Activated gamma-delta T cell (primary cell): ENCODE measurements around the gene FGF22.
A peak's percentile ranks its signal among the peaks of the same experiment; 100 is the strongest.
"Not testable (repeated sequence)": the region's sequence is repeated elsewhere in the genome, so short reads cannot be mapped to it uniquely, and the experiment has no call there.

ENCODE experiments used
- DNase-seq: peaks from one replicate; lab custom pipeline; 2025; lab: John Stamatoyannopoulos, UW

Gene FGF22

GRCh38 chr19:621819-622218 lies 17.9 kb upstream of the FGF22 start:
- DNase-seq = no peak

DNA sequence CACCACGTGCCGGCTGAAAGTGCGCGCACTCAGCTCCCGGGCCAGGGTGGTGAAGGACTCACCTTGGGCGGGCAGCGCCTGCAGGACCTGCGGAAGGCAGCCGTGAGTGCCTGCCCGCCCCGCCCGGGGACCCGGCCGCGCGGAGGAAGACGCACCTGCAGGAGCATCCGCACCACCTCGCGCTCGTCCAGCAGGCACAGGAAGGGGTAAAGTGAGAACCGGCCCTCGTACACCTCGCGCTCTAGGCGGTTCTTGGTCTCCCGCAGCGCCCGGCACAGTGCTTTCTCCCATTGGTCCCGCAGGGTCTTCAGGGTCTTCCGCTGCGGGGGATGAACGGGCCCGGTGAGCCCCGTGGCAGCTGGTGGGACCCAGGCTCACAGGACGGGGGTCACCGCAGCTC lies 17.0 kb upstream of the FGF22 start:
- no peak for DNase-seq

- no peak for DNase-seq
Measured at GRCh38 chr19:623175-623916, 16.3 kb upstream of the FGF22 start.

DNA sequence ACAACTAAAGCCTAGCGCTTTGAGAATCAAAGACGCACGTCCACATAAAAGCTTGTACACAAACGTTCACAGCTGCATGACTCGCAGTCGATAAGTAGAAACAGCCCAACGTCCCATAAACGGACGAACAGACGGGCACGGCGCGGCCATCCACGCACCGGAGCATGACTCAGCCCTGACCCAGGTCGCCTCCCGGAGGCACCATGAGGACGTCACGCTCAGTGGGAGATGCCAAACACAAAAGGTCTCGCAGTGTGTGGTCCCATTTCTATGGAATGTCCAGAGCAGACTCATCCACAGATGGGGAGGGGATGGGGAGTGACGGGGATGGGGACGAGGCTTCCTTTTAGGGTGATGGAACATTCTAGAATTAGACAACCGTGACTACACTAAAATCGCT lies 15.7 kb upstream of the FGF22 start:
- no peak for DNase-seq

DNA sequence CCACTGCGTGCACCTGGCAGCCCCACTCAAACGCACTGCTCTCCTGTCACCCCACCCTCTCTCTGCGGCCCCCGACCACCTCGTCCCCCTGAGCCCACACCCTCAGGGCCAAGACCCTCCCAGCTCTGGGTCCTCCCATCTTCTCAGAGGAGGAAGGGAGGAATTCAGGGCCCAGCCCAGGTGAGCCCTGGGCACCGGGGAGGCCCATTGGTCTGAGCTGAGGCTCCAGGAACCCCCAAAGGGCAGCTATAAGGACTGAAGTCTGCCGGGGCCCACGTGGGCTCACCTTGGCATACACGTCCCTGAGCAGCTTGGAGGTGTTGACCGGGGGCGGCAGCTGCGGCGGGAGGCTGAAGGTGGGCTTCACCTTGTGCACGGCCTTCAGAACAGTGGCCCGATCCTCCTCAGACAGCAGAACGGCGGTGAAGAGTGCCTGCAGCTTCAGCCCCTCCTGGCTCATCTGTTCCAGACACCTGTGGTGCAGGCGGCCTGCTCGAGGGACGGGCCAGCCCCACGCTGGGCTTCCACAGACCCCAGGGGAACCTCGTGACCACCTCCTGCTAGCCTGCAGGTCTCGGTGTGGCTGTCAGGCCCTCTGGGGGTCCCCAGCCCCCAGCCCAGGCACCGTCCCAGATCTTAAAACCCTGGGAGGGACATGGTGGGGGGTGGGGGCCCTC lies 15.1 kb upstream of the FGF22 start:
- no peak for DNase-seq

DNA sequence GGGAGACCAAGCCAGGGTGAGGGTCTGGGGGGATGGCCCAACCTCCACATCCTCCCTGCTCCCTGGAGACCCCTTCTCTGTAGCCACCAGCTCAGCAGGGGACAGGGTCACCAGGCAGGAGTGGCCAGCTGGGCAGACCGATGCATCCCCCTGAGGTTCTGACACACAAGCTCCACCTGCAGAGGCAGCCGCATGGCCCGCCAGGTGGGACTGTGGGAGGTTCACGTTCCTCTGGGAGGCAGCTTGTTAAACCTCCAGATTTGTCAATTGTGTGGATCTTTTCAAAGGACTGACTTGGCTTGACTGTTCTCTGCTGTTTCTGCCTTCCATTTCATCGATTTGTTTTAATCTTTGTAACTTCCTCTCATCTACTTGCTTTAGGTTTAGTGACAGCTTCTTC lies 14.4 kb upstream of the FGF22 start:
- no peak for DNase-seq

- DNase-seq = not testable (repeated sequence)
Measured at GRCh38 chr19:626566-626965, 13.1 kb upstream of the FGF22 start.

- DNase-seq = no peak
Measured at GRCh38 chr19:628168-628567, 11.5 kb upstream of the FGF22 start.

- not testable (repeated sequence) for DNase-seq
Measured at GRCh38 chr19:629515-629914, 10.2 kb upstream of the FGF22 start.

- DNase-seq = no peak
Measured at GRCh38 chr19:629961-630714, 9.5 kb upstream of the FGF22 start.

GRCh38 chr19:632579-633067 lies 7.1 kb upstream of the FGF22 start:
- no peak for DNase-seq

DNA sequence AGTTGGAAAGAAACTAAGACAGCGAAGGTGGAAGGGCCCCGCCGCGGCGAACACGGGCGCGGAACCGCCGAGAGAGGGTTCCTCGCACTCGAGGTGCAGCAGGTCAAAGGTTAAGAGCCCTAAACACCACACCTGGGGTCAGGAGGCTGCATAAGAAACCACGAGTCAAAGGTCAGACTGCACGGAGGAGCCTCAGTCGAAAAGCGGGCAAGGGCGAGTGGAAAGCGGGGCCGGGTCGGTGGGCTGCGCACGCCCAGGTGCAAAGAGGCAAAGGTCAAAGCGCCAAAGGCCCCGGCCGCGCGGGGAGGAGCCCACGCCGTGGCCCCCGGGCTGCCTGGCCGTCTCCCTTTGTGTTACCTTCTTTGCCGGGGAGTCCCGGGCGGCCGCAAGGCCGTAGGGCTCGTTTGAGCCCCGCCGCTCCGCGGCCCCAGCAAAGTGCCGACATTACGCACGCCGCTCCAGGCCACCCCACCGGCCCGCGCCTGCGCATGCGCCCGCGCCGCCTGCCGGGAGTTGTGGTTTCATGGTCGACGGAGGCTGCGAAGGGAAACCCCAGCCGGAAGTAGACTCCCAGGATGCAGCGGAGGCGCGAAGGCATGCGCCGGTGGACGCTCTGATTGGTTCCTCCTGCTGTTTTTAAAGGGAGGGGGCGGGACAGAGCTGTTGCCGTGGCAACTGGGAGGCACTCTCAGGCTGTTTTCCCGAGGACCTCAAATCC lies 6.5 kb upstream of the FGF22 start, which contains the start of gene POLRMT:
Gene POLRMT (minus strand): TSS at position 470 of the 718 bp plus-strand sequence. CDS start 25 bp downstream, at position 445.
- DNase-seq = peak; percentile 91

DNA sequence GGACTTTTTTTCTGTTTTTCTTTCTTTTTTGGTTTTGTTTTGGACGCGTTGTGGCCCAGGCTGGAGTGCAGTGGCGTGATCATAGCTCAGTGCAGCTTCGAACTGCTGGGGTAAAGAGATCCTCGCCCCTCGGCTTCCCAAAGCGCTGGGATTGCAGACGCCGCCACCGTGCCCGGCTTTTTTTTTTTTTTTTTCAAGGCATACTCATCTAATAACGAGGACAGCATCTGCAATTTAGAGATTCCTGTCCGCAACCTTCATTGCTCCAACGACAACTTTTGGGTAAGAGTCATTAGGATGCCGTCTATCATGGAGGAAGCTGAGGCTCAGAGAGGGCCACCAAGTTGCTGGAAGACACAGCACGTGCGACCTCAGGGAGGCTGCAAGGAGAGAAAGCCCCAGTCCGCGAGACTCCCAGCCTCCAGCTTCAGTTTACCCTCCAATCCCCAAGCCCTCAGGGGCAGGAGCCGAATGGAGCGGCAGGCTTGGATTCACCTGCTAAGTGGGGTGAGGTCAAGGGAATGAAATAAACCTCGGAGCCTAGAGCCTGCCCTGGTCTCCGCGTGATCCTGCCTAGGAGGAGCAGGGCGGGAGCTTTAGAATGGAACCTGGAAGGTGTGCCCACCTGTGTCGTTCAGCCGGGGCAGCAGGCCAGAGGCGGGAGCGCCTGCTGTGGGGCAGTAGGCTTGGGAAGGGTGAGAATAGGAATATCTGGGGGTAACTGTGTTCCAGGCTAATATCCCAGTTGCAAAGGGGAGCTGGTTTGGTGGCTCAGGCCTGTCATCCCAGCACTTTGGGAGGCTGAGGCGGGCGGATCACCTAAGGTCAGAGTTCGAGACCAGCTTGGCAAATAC lies 5.7 kb upstream of the FGF22 start:
- DNase-seq = no peak

DNA sequence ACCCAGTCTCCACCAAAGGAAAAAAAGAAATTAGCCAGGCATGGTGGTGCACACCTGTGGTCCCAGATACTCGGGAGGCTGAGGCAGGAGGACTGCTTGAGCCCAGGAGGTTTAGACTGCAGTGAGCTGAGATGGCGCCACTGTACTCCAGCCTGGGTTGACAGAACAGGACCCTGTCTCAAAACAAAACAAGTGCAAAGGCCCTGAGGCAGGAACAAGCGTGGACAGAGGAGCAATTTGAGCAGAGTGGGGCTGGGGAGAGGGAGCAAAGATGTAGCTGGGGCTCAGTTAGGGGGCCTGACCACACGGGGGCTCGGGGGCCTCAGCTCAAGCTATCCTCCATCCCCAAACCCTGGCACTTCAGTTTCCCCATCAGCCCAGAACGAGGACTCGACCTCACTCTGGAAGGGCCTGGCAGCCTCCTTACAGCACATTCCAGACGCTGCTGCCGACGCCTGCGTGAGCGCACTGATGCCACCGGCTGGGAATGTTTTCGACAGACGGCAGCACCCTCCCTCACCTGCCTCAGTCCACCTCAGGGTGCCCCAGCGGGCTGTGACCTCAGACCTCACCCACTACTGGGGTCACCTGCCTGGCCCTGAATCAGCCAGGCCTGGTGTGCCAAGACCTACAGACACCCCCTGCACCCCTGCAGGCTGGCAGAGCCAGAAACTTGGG lies 4.6 kb upstream of the FGF22 start:
- no peak for DNase-seq

- DNase-seq = no peak
Measured at GRCh38 chr19:638906-639252, 800 bp upstream of the FGF22 start.

DNA sequence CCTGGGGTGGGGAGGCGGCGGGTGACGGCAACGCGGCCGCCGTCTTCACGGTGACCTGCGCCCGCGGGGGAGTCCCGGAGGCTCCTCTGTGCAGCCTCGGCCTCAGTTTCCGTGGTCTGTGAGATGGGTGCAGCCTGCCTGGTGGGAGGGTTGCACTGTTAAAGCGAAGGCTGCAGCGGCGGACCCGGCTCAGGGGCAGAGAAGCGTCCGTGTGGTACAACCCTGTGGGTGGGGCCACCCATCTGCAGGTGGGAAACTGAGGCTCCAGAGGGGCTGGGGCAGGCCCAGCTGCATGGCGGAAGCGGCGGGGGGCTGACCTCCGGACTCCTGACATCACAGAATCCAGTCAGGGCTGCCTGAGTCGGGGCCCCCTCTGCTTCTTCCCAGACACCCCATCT lies 481 bp downstream of the FGF22 start:
- no peak for DNase-seq

- no peak for DNase-seq
Measured at GRCh38 chr19:640606-641189, 1.0 kb downstream of the FGF22 start.

DNA sequence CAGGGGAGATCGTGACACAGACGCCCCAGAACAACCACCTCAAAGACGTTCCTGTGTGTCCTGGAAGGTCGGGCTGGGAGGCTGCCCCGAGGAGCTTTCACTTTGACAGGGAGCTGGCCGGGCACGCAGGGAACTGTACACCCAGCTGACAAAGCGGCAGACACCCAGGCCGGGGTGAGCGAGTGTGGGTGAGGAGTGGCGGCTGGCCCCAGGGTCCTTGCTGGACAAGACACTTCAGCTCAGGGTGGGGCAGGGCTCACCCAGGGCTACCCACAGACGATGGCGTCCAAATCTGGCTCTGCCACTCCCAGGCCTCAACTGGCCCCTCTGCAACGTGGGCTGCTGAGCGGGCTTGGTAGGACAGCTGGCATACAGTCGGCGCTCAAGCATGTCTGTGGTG lies 2.0 kb downstream of the FGF22 start:
- no peak for DNase-seq

DNA sequence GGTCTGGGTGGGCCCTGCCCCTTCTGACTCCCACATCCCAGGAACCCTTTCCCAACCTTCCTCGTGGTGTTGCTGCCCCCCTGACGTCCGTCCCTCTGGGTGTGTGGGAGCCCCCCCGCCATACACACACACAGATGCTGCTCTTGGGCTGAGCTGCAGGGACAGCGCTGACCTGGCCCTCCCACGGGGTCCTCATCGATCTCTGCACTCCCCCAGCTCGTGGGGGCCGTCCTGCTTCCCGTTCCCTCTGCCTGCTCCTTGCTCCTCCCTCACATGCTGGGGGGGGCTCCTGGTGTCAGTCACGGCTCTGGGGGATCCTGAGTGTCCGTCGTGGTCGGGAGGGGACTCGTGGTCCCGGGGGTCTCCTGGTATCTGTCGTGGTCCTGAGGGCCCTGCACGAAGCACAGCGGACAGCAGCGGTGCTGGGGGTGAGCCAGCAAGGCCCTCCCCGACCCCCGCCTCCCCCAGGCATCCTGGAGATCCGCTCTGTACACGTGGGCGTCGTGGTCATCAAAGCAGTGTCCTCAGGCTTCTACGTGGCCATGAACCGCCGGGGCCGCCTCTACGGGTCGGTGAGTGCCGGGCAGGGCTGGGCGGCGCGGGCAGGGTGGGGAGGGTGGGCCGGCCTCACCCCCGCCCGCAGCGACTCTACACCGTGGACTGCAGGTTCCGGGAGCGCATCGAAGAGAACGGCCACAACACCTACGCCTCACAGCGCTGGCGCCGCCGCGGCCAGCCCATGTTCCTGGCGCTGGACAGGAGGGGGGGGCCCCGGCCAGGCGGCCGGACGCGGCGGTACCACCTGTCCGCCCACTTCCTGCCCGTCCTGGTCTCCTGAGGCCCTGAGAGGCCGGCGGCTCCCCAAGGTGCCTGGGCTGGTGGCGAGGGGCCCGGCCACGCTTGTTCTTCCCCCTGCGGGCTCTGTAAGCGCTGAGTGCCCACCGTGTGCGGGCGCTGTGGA lies 3.4 kb downstream of the FGF22 start:
- DNase-seq = no peak
